Mammary epithelial cell (primary cell): ENCODE data around the gene PRR4.

Experiments
- CTCF ChIP-seq, 2 donors: IDR thresholded peaks in 1 of 2; conservative IDR thresholded peaks in 1 of 2; 2 replicates each; pipeline ENCODE4 v1.5.1; 2011 to 2012; ENCODE audit warnings: inconsistent platforms in 2 of 2, low read length in 2 of 2, mild to moderate bottlenecking in 2 of 2, control low read depth in 1 of 2, low read depth in 1 of 2; ENCODE audit not compliant: insufficient read depth in 1 of 2; ENCODE audit errors: extremely low read depth in 1 of 2
- EZH2 ChIP-seq: IDR thresholded peaks from 2 replicates; pipeline ENCODE4 v1.6.1; 2012; ENCODE audit warnings: low read length, inconsistent platforms, borderline replicate concordance

- no peak for TF ChIP-seq CTCF (conservative IDR thresholded peaks at IDR 0.05 in 1 of 2, IDR thresholded peaks at IDR 0.05 in 1 of 2; ENCODE audit: extremely low read depth in 1 of 2, insufficient read depth in 1 of 2, low read depth in 1 of 2, low read length in 2 of 2)
- no peak for TF ChIP-seq EZH2
Measured at GRCh38 chr12:10889226-10889625, 40.0 kb upstream of the PRR4 start.
